H1 (cell line): ENCODE data around the gene HPGDS. TPM values are rescaled to one million over a fixed set of nuclear protein-coding genes. Genes with fewer than 3 reads are reported as not detected.

Experiments used
- CTCF ChIA-PET: fragments of 300-600 bp; sonication (Branson Sonifier 250); formaldehyde crosslinking; loops from one replicate; lab custom pipeline; 2021; ENCODE audit not compliant: partially characterized antibody; lab: Charles Lee
- POLR2A ChIA-PET: fragments of 300-600 bp; sonication (Branson Sonifier 250); formaldehyde crosslinking; loops from one replicate; lab custom pipeline; 2021; ENCODE audit warnings: inconsistent platforms; ENCODE audit not compliant: partially characterized antibody; lab: Charles Lee
- DNase-seq, 2 experiments: peaks; one replicate each; pipeline versions ENCODE4 v3.0.0 to v3.0.0-alpha.2; 2010 to 2022; ENCODE audit warnings: low spot score in 2 of 2, low read depth in 1 of 2, mixed read lengths in 1 of 2
- FAIRE-seq: peaks from 2 replicates; lab custom pipeline; 2011; peaks lifted over from hg19 to GRCh38; lab: Jason Lieb, UNC
- H2AFZ ChIP-seq: 2 replicates; pipeline ENCODE4 v1.8.1; 2012; ENCODE audit warnings: low read length, inconsistent platforms
- H2AK5ac ChIP-seq: 2 replicates; pipeline ENCODE4 v1.6.1; 2013; ENCODE audit warnings: low read depth, low read length
- H2BK120ac ChIP-seq: replicated peaks from 2 replicates; pipeline ENCODE3; 2013; ENCODE audit warnings: low read depth, low read length, inconsistent platforms
- H2BK12ac ChIP-seq: 2 replicates; pipeline ENCODE4 v1.6.1; 2013; ENCODE audit warnings: low read depth, low read length
- H2BK15ac ChIP-seq: 2 replicates; pipeline ENCODE4 v1.6.1; 2013; ENCODE audit warnings: low read length
- H2BK20ac ChIP-seq: 2 replicates; pipeline ENCODE4 v1.6.1; 2013; ENCODE audit warnings: low read length
- H2BK5ac ChIP-seq: 2 replicates; pipeline ENCODE4 v1.6.1; 2013; ENCODE audit warnings: low read depth, low read length
- H3K14ac ChIP-seq: 2 replicates; pipeline ENCODE4 v1.6.1; 2013; ENCODE audit warnings: inconsistent platforms; ENCODE audit not compliant: insufficient read length
- H3K18ac ChIP-seq: 2 replicates; pipeline ENCODE4 v1.6.1; 2013; ENCODE audit warnings: low read length; ENCODE audit errors: extremely low read depth
- H3K23ac ChIP-seq: 2 replicates; pipeline ENCODE4 v1.6.1; 2013; ENCODE audit warnings: inconsistent platforms; ENCODE audit not compliant: insufficient read length
- H3K23me2 ChIP-seq: 2 replicates; pipeline ENCODE4 v1.6.1; 2013; ENCODE audit warnings: low read depth, low read length
- H3K27ac ChIP-seq: 2 replicates; pipeline ENCODE4 v1.6.1; 2011; ENCODE audit warnings: low read depth, low read length, inconsistent platforms
- H3K27me3 ChIP-seq, 4 experiments: replicated peaks in 1 of 4; 1 replicate in 1 of 4; 2 replicates in 3 of 4; pipeline versions ENCODE4 v1.6.1 to v1.8.1; 2011 to 2013; ENCODE audit warnings: low read length in 3 of 4, mild to moderate bottlenecking in 3 of 4, inconsistent platforms in 2 of 4, mixed read lengths in 2 of 4, moderate library complexity in 1 of 4; ENCODE audit not compliant: control insufficient read depth in 3 of 4, insufficient read depth in 3 of 4; ENCODE audit errors: extremely low read depth in 1 of 4
- H3K36me3 ChIP-seq, 4 experiments: 2 replicates each; pipeline versions ENCODE4 v1.6.1 to v1.8.1; 2011 to 2013; ENCODE audit warnings: mild to moderate bottlenecking in 4 of 4, low read length in 3 of 4, moderate library complexity in 2 of 4, control low read depth in 1 of 4, inconsistent platforms in 1 of 4; ENCODE audit not compliant: insufficient read depth in 4 of 4, control insufficient read depth in 2 of 4
- H3K4ac ChIP-seq: replicated peaks from 2 replicates; pipeline ENCODE3; 2013; ENCODE audit warnings: low read length, low read depth, mixed read lengths, inconsistent platforms; ENCODE audit not compliant: insufficient read length
- H3K4me1 ChIP-seq, 4 experiments: replicated peaks in 1 of 4; 1 replicate in 1 of 4; 2 replicates in 3 of 4; pipeline versions ENCODE4 v1.6.1 to v1.8.1; 2011 to 2013; ENCODE audit warnings: low read length in 3 of 4, inconsistent platforms in 2 of 4, mixed read lengths in 1 of 4; ENCODE audit not compliant: insufficient read depth in 4 of 4, control insufficient read depth in 3 of 4
- H3K4me2 ChIP-seq, 2 experiments: 2 replicates each; pipeline versions ENCODE4 v1.6.1 to v1.8.1; 2011 to 2013; ENCODE audit warnings: low read depth in 2 of 2, low read length in 2 of 2, control low read depth in 1 of 2, inconsistent platforms in 1 of 2, mild to moderate bottlenecking in 1 of 2; ENCODE audit not compliant: insufficient read depth in 1 of 2
- H3K4me3 ChIP-seq, 4 experiments: fragments of 200-600, 300-600 bp in 1 of 4; sonication (generic), shearing (Covaris generic), sonication (Bioruptor Twin) in 1 of 4; 2 replicates each; pipeline versions ENCODE4 v1.5.1 to v1.8.1; 2011 to 2016; ENCODE audit warnings: low read length in 4 of 4, low read depth in 3 of 4, control low read depth in 2 of 4, inconsistent platforms in 2 of 4, mild to moderate bottlenecking in 2 of 4, mixed read lengths in 1 of 4, moderate library complexity in 1 of 4; ENCODE audit not compliant: insufficient read depth in 2 of 4; ENCODE audit errors: extremely low read depth in 1 of 4
- H3K56ac ChIP-seq: replicated peaks from 2 replicates; pipeline ENCODE3; 2013; ENCODE audit warnings: low read depth, mild to moderate bottlenecking, mixed read lengths, low read length, inconsistent platforms; ENCODE audit not compliant: insufficient read length
- H3K79me1 ChIP-seq: 2 replicates; pipeline ENCODE4 v1.6.1; 2013; ENCODE audit warnings: low read depth, low read length, control low read depth
- H3K79me2 ChIP-seq, 2 experiments: 2 replicates each; pipeline versions ENCODE4 v1.6.1 to v1.8.1; 2012 to 2013; ENCODE audit warnings: low read length in 2 of 2, mild to moderate bottlenecking in 2 of 2, inconsistent platforms in 1 of 2; ENCODE audit not compliant: insufficient read depth in 2 of 2, control insufficient read depth in 1 of 2
- H3K9ac ChIP-seq, 4 experiments: replicated peaks in 1 of 4; 1 replicate in 1 of 4; 2 replicates in 3 of 4; pipeline versions ENCODE4 v1.6.1 to v1.8.1; 2011 to 2013; ENCODE audit warnings: low read depth in 3 of 4, low read length in 3 of 4, control low read depth in 2 of 4, mild to moderate bottlenecking in 2 of 4, moderate library complexity in 2 of 4, inconsistent platforms in 1 of 4; ENCODE audit errors: extremely low read depth in 1 of 4
- H3K9me3 ChIP-seq, 2 experiments: 2 replicates each; pipeline versions ENCODE4 v1.6.1 to v1.8.1; 2012 to 2013; ENCODE audit warnings: mild to moderate bottlenecking in 2 of 2, moderate library complexity in 2 of 2, control low read depth in 1 of 2, inconsistent platforms in 1 of 2, low read depth in 1 of 2, low read length in 1 of 2, mixed read lengths in 1 of 2; ENCODE audit not compliant: insufficient read depth in 2 of 2
- H4K20me1 ChIP-seq, 2 experiments: replicated peaks in 1 of 2; 2 replicates each; pipeline versions ENCODE3 to v1.8.1; 2011 to 2013; ENCODE audit warnings: inconsistent platforms in 2 of 2, low read length in 2 of 2, mild to moderate bottlenecking in 1 of 2; ENCODE audit not compliant: insufficient read depth in 2 of 2, control insufficient read depth in 1 of 2
- H4K5ac ChIP-seq: 2 replicates; pipeline ENCODE4 v1.6.1; 2013; ENCODE audit warnings: low read length, low read depth, mixed read lengths, inconsistent platforms; ENCODE audit not compliant: insufficient read length
- H4K8ac ChIP-seq: 2 replicates; pipeline ENCODE4 v1.8.0; 2013; ENCODE audit warnings: mild to moderate bottlenecking, moderate library complexity, low read length, inconsistent platforms; ENCODE audit not compliant: insufficient read depth; ENCODE audit errors: extremely low read depth
- H4K91ac ChIP-seq: replicated peaks from 2 replicates; pipeline ENCODE3; 2013; ENCODE audit warnings: low read length, mixed read lengths, inconsistent platforms; ENCODE audit not compliant: insufficient read length
- CBX5 ChIP-seq: fragments of 300-800, 300-1000 bp; sonication (generic); IDR thresholded peaks from 2 replicates; pipeline ENCODE4 v1.7.1; 2016; ENCODE audit warnings: antibody characterized with exemption, low read length, low read depth
- CBX8 ChIP-seq: fragments of 300-800, 300-1000 bp; sonication (generic); IDR thresholded peaks from 2 replicates; pipeline ENCODE4 v1.7.1; 2016; ENCODE audit warnings: low read depth, low read length, borderline replicate concordance
- CEBPB ChIP-seq: IDR thresholded peaks from 2 replicates; pipeline ENCODE4 v1.6.1; 2012; ENCODE audit warnings: low read depth, low read length
- CTBP2 ChIP-seq: IDR thresholded peaks from 2 replicates; pipeline ENCODE4 v1.7.0; 2011; ENCODE audit warnings: borderline replicate concordance, mild to moderate bottlenecking, moderate library complexity, mixed read lengths, low read length; ENCODE audit not compliant: insufficient read depth, insufficient read length
- EP300 ChIP-seq, 2 experiments: IDR thresholded peaks; 1 replicate in 1 of 2; 2 replicates in 1 of 2; pipeline ENCODE4 v1.6.1; 2011 to 2012; ENCODE audit warnings: low read depth in 2 of 2, low read length in 2 of 2, mild to moderate bottlenecking in 2 of 2, borderline replicate concordance in 1 of 2, inconsistent platforms in 1 of 2, moderate library complexity in 1 of 2
- FOSL1 ChIP-seq: IDR thresholded peaks from 2 replicates; pipeline ENCODE4 v1.6.1; 2011; ENCODE audit warnings: mild to moderate bottlenecking, low read depth, low read length, moderate library complexity; ENCODE audit not compliant: insufficient read depth
- GABPA ChIP-seq: IDR thresholded peaks from 2 replicates; pipeline ENCODE4 v1.6.1; 2011; ENCODE audit warnings: mild to moderate bottlenecking, low read length, moderate library complexity, borderline replicate concordance; ENCODE audit not compliant: insufficient read depth
- NANOG ChIP-seq: IDR thresholded peaks from 2 replicates; pipeline ENCODE4 v1.6.1; 2011; ENCODE audit warnings: low read length, low read depth, mild to moderate bottlenecking, inconsistent platforms; ENCODE audit not compliant: insufficient read depth, poor library complexity, severe bottlenecking
- RFX5 ChIP-seq: IDR thresholded peaks from 2 replicates; pipeline ENCODE4 v1.6.1; 2011; ENCODE audit warnings: low read depth, low read length, improper control_type of control experiment, borderline replicate concordance
- SP4 ChIP-seq: IDR thresholded peaks from 2 replicates; pipeline ENCODE4 v1.6.1; 2012; ENCODE audit warnings: low read length, inconsistent platforms
- WGBS, 2 experiments: shearing (Covaris generic) in 1 of 2; methylation state at CpG; one replicate each; pipeline versions ENCODE4 v1.1.6 to v1.1.7; 2013 to 2015; ENCODE audit warnings: low lambda C conversion rate in 2 of 2, mixed read lengths in 2 of 2, inconsistent platforms in 1 of 2, low coverage in 1 of 2, missing lambda C conversion rate in 1 of 2; ENCODE audit not compliant: insufficient replicate concordance in 2 of 2, insufficient coverage in 1 of 2, insufficient read length in 1 of 2; ENCODE audit errors: extremely low coverage in 1 of 2, missing lambda C conversion rate in 1 of 2; 5-methylcytosine and 5-hydroxymethylcytosine counted together
- polyA plus RNA-seq, 7 experiments: library from polyadenylated mRNA; depleted of rRNA in 3 of 7; stranded (reverse) in 5 of 7; unstranded in 2 of 7; fragments of >200 nt in 5 of 7; fragments of 200-250 nt in 2 of 7; gene quantifications; 1 replicate in 5 of 7; 2 replicates in 1 of 7; 4 replicates in 1 of 7; pipeline versions ENCODE4 v1.2.1 to v1.2.3, GENCODE V29; 2011 to 2013; ENCODE audit warnings: missing spikeins in 2 of 7, mixed read lengths in 2 of 7
- total RNA-seq: library from RNA; stranded (reverse); fragmentation: NEBNext Ultra II Directional; extraction: Animal tissue kit (Norgen Biotek cat#: 25700); gene quantifications from 2 replicates; pipeline ENCODE4 v1.2.1, GENCODE V29; 2021
- TF ChIP-seq, protein P1 (sequence below): IDR thresholded peaks from 2 replicates; pipeline ENCODE4 v1.6.1; 2012; ENCODE audit warnings: low read length, inconsistent platforms

HPGDS gene
- total and polyA plus RNA-seq, 2 of the 8 experiments (the other 6 are each of a cell fraction or from before 2014, with no cell fraction given) = not detected

GRCh38 chr4:94329933-94330332 is 12.7 kb downstream of the HPGDS start:
- Histone ChIP-seq H4K5ac (no peak overlapping the region), H3K9me3 (peaks cover 17 to 29% of the 10 kb centered on the region in 2 experiments), H4K91ac (no peak overlapping the region), H2AFZ (no peak overlapping the region), H2AK5ac (no peak overlapping the region), H3K79me2 (no peaks in the 10 kb centered on the region), H3K27ac (no peak overlapping the region), H3K18ac (no peak overlapping the region), H2BK20ac (no peak overlapping the region), H3K4me3 (no peak overlapping the region), H3K4me1 (peaks cover 0 to 3% (median under 1%) of the 10 kb centered on the region in 4 experiments; a peak in 2 of 7 replicates), H3K36me3 (no peaks in the 10 kb centered on the region), H4K8ac (no peak overlapping the region), H3K79me1 (no peaks in the 10 kb centered on the region), H3K23me2 (no peaks in the 10 kb centered on the region), H2BK15ac (no peak overlapping the region), H3K9ac (no peak overlapping the region), H3K4me2 (no peak overlapping the region), H3K56ac (no peak overlapping the region), H2BK120ac (no peak overlapping the region), H3K14ac (no peak overlapping the region), H2BK5ac (no peak overlapping the region), H3K4ac (no peak overlapping the region), H2BK12ac (no peak overlapping the region), H4K20me1 (no peaks in the 10 kb centered on the region), H3K27me3 (no peaks in the 10 kb centered on the region), H3K23ac (no peak overlapping the region)
- WGBS, 2 experiments = 90% methylated on average over 1 of the region's 1 CpG; no CpG with 5 or more reads in 1 of the 2 experiments
- ChIA-PET POLR2A (no interaction called here), CTCF (no interaction called here)
- no peak for DNase-seq
- no peak for FAIRE-seq
- TF ChIP-seq CBX8 (no peak), NANOG (no peak), SP4 (no peak), CTBP2 (no peak), RFX5 (no peak), CEBPB (no peak), EP300 (IDR thresholded peaks at IDR 0.05; ENCODE audit: borderline replicate concordance in 1 of 2, low read depth in 2 of 2, low read length in 2 of 2) (no peak), FOSL1 (no peak), GABPA (no peak), CBX5 (no peak)
- TF ChIP-seq, protein P1, sequence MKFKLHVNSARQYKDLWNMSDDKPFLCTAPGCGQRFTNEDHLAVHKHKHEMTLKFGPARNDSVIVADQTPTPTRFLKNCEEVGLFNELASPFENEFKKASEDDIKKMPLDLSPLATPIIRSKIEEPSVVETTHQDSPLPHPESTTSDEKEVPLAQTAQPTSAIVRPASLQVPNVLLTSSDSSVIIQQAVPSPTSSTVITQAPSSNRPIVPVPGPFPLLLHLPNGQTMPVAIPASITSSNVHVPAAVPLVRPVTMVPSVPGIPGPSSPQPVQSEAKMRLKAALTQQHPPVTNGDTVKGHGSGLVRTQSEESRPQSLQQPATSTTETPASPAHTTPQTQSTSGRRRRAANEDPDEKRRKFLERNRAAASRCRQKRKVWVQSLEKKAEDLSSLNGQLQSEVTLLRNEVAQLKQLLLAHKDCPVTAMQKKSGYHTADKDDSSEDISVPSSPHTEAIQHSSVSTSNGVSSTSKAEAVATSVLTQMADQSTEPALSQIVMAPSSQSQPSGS = no peak
